ENCODE measurements around the gene SELENOK. TPM values are rescaled to one million over a fixed set of nuclear protein-coding genes. Genes with fewer than 3 reads are reported as not detected.
A peak's percentile ranks its signal among the peaks of the same experiment; 100 is the strongest.

The SELENOK gene
- total RNA-seq, 4 donors from 2014 or later = 41.1 to 67.3 (median 46.7) TPM

- ATAC-seq (ENCODE audit: low FRiP score) (no peak), DNase-seq (ENCODE audit: low spot score) (no peak)
- no peak for TF ChIP-seq CTCF (IDR thresholded peaks at IDR 0.05)
These were observed 44.9 kb downstream of the SELENOK start for GRCh38 chr3:53846851-53847155.

GRCh38 chr3:53846134-53846850 lies 45.4 kb downstream of the SELENOK start, which contains the start of the genes CHDH and IL17RB:
Gene CHDH (minus strand): TSS chr3:53846419. CDS start chr3:53824008, 22,411 bp downstream.
Gene IL17RB (plus strand): TSS chr3:53846568. CDS start chr3:53846589, 21 bp downstream.
- TF ChIP-seq CTCF (IDR thresholded peaks at IDR 0.05) = no peak
- peak; percentile 88 for ATAC-seq (ENCODE audit: low FRiP score)
- no peak for DNase-seq (ENCODE audit: low spot score)

- ATAC-seq (ENCODE audit: low FRiP score) (peak; percentile 34), DNase-seq (ENCODE audit: low spot score) (no peak)
- TF ChIP-seq CTCF (IDR thresholded peaks at IDR 0.05) = no peak
These were observed 45.9 kb downstream of the SELENOK start for GRCh38 chr3:53845881-53846133.

GRCh38 chr3:53845103-53845880 lies 46.4 kb downstream of the SELENOK start:
- DNase-seq (ENCODE audit: low spot score) (no peak), ATAC-seq (ENCODE audit: low FRiP score) (peak; percentile 45)
- TF ChIP-seq CTCF (IDR thresholded peaks at IDR 0.05) = no peak

GRCh38 chr3:53844262-53845102 lies 47.2 kb downstream of the SELENOK start:
- DNase-seq (ENCODE audit: low spot score) (no peak), ATAC-seq (ENCODE audit: low FRiP score) (no peak)
- TF ChIP-seq CTCF (IDR thresholded peaks at IDR 0.05) = no peak

- no peak for ATAC-seq (ENCODE audit: low FRiP score)
- no peak for DNase-seq (ENCODE audit: low spot score)
- TF ChIP-seq CTCF (IDR thresholded peaks at IDR 0.05) = no peak
These were observed 48.2 kb downstream of the SELENOK start for GRCh38 chr3:53843195-53844177.
